HEK293 (cell line): ENCODE results near the gene PLEKHH2.

Experiments
- CTCF ChIA-PET: fragments of 350-600 bp; formaldehyde crosslinking; extraction: SDS; loops from one replicate; lab custom pipeline; 2021; ENCODE audit warnings: antibody characterized with exemption; lab: Yijun Ruan, JAX
- POLR2A ChIA-PET: fragments of 300-600 bp; formaldehyde crosslinking; extraction: SDS; loops from one replicate; lab custom pipeline; 2020; ENCODE audit warnings: antibody characterized with exemption, inconsistent platforms; lab: Yijun Ruan, JAX
- H3K27ac ChIP-seq: fragments of 200-500 bp; sonication (Bioruptor generic); 2 replicates; pipeline ENCODE4 v1.5.1; 2014; ENCODE audit warnings: low read depth, low read length, control low read depth, inconsistent platforms; ENCODE audit errors: extremely low read depth
- H3K36me3 ChIP-seq, 2 experiments: fragments of 200-500 bp in 1 of 2; sonication (Bioruptor generic) in 1 of 2; 1 replicate in 1 of 2; 2 replicates in 1 of 2; pipeline ENCODE4 v1.5.1; 2014 to 2017; ENCODE audit warnings: inconsistent platforms in 2 of 2, low read length in 2 of 2; ENCODE audit not compliant: control insufficient read depth in 2 of 2, insufficient read depth in 1 of 2
- H3K4me1 ChIP-seq: fragments of 200-500 bp; sonication (Bioruptor generic); 2 replicates; pipeline ENCODE4 v1.5.1; 2014; ENCODE audit warnings: mild to moderate bottlenecking, low read length, inconsistent platforms; ENCODE audit not compliant: control insufficient read depth, insufficient read depth
- H3K4me3 ChIP-seq: 2 replicates; pipeline ENCODE4 v1.5.1; 2011; ENCODE audit warnings: low read depth, mild to moderate bottlenecking, control low read depth, low read length, moderate library complexity
- H3K9me3 ChIP-seq: fragments of 200-500 bp; sonication (Bioruptor generic); 2 replicates; pipeline ENCODE4 v1.5.1; 2014; ENCODE audit warnings: low read depth, low read length, inconsistent platforms; ENCODE audit not compliant: control insufficient read depth, insufficient read depth
- BCL11B ChIP-seq: fragments of 450-650 bp; formaldehyde crosslinking; IDR thresholded peaks from 2 replicates; pipeline ENCODE4 v1.5.1; 2016; ENCODE audit warnings: low read depth, missing biosample characterization, missing genetic modification characterization
- BCL6B ChIP-seq: fragments of 450-650 bp; formaldehyde crosslinking; IDR thresholded peaks from 2 replicates; pipeline ENCODE4 v1.5.1; 2017; ENCODE audit warnings: missing biosample characterization, missing genetic modification characterization
- CTCF ChIP-seq: fragments of 450-650 bp; formaldehyde crosslinking; IDR thresholded peaks from 2 replicates; pipeline ENCODE4 v1.5.1; 2016; ENCODE audit warnings: missing biosample characterization, missing genetic modification characterization
- IKZF3 ChIP-seq: fragments of 450-650 bp; IDR thresholded peaks from 2 replicates; pipeline ENCODE4 v1.5.0; 2018; ENCODE audit warnings: missing biosample characterization, mild to moderate bottlenecking, missing genetic modification characterization, moderate library complexity
- MYNN ChIP-seq: fragments of 450-650 bp; formaldehyde crosslinking; IDR thresholded peaks from 2 replicates; pipeline ENCODE4 v1.5.1; 2016; ENCODE audit warnings: missing biosample characterization, missing genetic modification characterization, borderline replicate concordance
- TCF7L2 ChIP-seq: IDR thresholded peaks from 2 replicates; pipeline ENCODE4 v1.6.1; 2011; ENCODE audit warnings: low read depth, mild to moderate bottlenecking, inconsistent platforms, low read length, moderate library complexity, borderline replicate concordance
- YY1 ChIP-seq: fragments of 450-650 bp; formaldehyde crosslinking; IDR thresholded peaks from 2 replicates; pipeline ENCODE4 v1.5.1; 2018; ENCODE audit warnings: missing biosample characterization, missing genetic modification characterization
- YY2 ChIP-seq: fragments of 450-650 bp; formaldehyde crosslinking; IDR thresholded peaks from 2 replicates; pipeline ENCODE4 v1.5.1; 2016; ENCODE audit warnings: missing biosample characterization, missing genetic modification characterization
- ZFP69B ChIP-seq: fragments of 450-650 bp; formaldehyde crosslinking; IDR thresholded peaks from 2 replicates; pipeline ENCODE4 v1.5.1; 2016; ENCODE audit warnings: missing biosample characterization, missing genetic modification characterization
- ZNF112 ChIP-seq: fragments of 450-650 bp; formaldehyde crosslinking; IDR thresholded peaks from 2 replicates; pipeline ENCODE4 v1.5.0; 2017; ENCODE audit warnings: missing biosample characterization, missing genetic modification characterization
- ZNF132 ChIP-seq: fragments of 450-650 bp; formaldehyde crosslinking; IDR thresholded peaks from 2 replicates; pipeline ENCODE4 v1.5.1; 2017; ENCODE audit warnings: missing biosample characterization, missing genetic modification characterization, borderline replicate concordance
- ZNF169 ChIP-seq: fragments of 450-650 bp; formaldehyde crosslinking; IDR thresholded peaks from 2 replicates; pipeline ENCODE4 v1.5.1; 2016; ENCODE audit warnings: missing biosample characterization, missing genetic modification characterization
- ZNF18 ChIP-seq: fragments of 450-650 bp; formaldehyde crosslinking; IDR thresholded peaks from 2 replicates; pipeline ENCODE4 v1.5.1; 2016; ENCODE audit warnings: missing biosample characterization, missing genetic modification characterization
- ZNF221 ChIP-seq: fragments of 450-650 bp; formaldehyde crosslinking; IDR thresholded peaks from 2 replicates; pipeline ENCODE4 v1.5.1; 2017; ENCODE audit warnings: missing biosample characterization, missing genetic modification characterization, borderline replicate concordance
- ZNF302 ChIP-seq: fragments of 450-650 bp; formaldehyde crosslinking; IDR thresholded peaks from 2 replicates; pipeline ENCODE4 v1.5.1; 2016; ENCODE audit warnings: missing biosample characterization, missing genetic modification characterization, low read depth
- ZNF341 ChIP-seq: fragments of 450-650 bp; formaldehyde crosslinking; IDR thresholded peaks from 2 replicates; pipeline ENCODE4; 2016; ENCODE audit warnings: low read depth, missing biosample characterization, missing genetic modification characterization
- ZNF362 ChIP-seq: fragments of 450-650 bp; formaldehyde crosslinking; IDR thresholded peaks from 2 replicates; pipeline ENCODE4 v1.5.1; 2016; ENCODE audit warnings: missing biosample characterization, missing genetic modification characterization
- ZNF37A ChIP-seq: fragments of 450-650 bp; IDR thresholded peaks from 2 replicates; pipeline ENCODE4 v1.5.1; 2018; ENCODE audit warnings: missing biosample characterization, missing genetic modification characterization
- ZNF394 ChIP-seq: fragments of 450-650 bp; formaldehyde crosslinking; IDR thresholded peaks from 2 replicates; pipeline ENCODE4 v1.5.1; 2016; ENCODE audit warnings: missing biosample characterization, missing genetic modification characterization, mild to moderate bottlenecking, moderate library complexity, borderline replicate concordance
- ZNF488 ChIP-seq: fragments of 450-650 bp; formaldehyde crosslinking; IDR thresholded peaks from 2 replicates; pipeline ENCODE4 v1.5.1; 2016; ENCODE audit warnings: missing biosample characterization, missing genetic modification characterization
- ZNF571 ChIP-seq: fragments of 450-650 bp; formaldehyde crosslinking; IDR thresholded peaks from 2 replicates; pipeline ENCODE4 v1.5.0; 2017; ENCODE audit warnings: missing biosample characterization, missing genetic modification characterization
- ZNF596 ChIP-seq: fragments of 450-650 bp; IDR thresholded peaks from 2 replicates; pipeline ENCODE4 v1.5.0; 2018; ENCODE audit warnings: missing biosample characterization, mild to moderate bottlenecking, missing genetic modification characterization, moderate library complexity
- ZNF692 ChIP-seq: fragments of 450-650 bp; formaldehyde crosslinking; IDR thresholded peaks from 2 replicates; pipeline ENCODE4 v1.5.1; 2016; ENCODE audit warnings: missing biosample characterization, missing genetic modification characterization
- ZNF704 ChIP-seq: fragments of 450-650 bp; formaldehyde crosslinking; IDR thresholded peaks from 2 replicates; pipeline ENCODE4 v1.5.1; 2016; ENCODE audit warnings: missing biosample characterization, missing genetic modification characterization
- ZSCAN23 ChIP-seq: fragments of 450-650 bp; formaldehyde crosslinking; IDR thresholded peaks from 2 replicates; pipeline ENCODE4 v1.5.1; 2016; ENCODE audit warnings: missing biosample characterization, missing genetic modification characterization

Gene PLEKHH2

GRCh38 chr2:43708178-43708577 is 71.1 kb downstream of the PLEKHH2 start:
- no peak overlapping the region for H3K4me3 ChIP-seq
- no peak overlapping the region for H3K27ac ChIP-seq
- H3K36me3 ChIP-seq: peaks cover 4 to 13% of the 10 kb centered on the region in 2 experiments; a peak in 2 of 3 replicates
- H3K4me1 ChIP-seq: no peaks in the 10 kb centered on the region
- TF ChIP-seq ZNF394 (tag by site-specific recombination) (no peak), ZNF596 (tag by site-specific recombination) (no peak), ZNF18 (no peak), ZNF571 (tag by site-specific recombination) (no peak), ZNF169 (no peak), ZNF302 (tag by site-specific recombination) (no peak), ZNF132 (tag by site-specific recombination) (no peak), TCF7L2 (no peak), ZNF692 (no peak), ZNF362 (tag by site-specific recombination) (no peak), ZNF37A (no peak), YY2 (no peak), MYNN (tag by site-specific recombination) (no peak), ZNF112 (no peak), BCL6B (tag by site-specific recombination) (no peak), CTCF (tag by site-specific recombination) (no peak), BCL11B (no peak)
- ChIA-PET CTCF (interaction anchor here (1.0 kb wide), 1 partner anchor 98 kb away, joined by 5 read pairs; no protein-coding TSS in a partner anchor), POLR2A (no interaction called here)
- no peaks in the 10 kb centered on the region for H3K9me3 ChIP-seq

- TF ChIP-seq YY1: no peak
- TF ChIP-seq ZNF221 (tag by site-specific recombination): no peak
- TF ChIP-seq ZNF704 (tag by site-specific recombination): no peak
- no peak for TF ChIP-seq ZNF341 (tag by site-specific recombination)
- TF ChIP-seq IKZF3 (tag by site-specific recombination): no peak
- TF ChIP-seq ZNF488 (tag by site-specific recombination): no peak
- TF ChIP-seq ZFP69B (tag by site-specific recombination): no peak
- no peak for TF ChIP-seq ZSCAN23
- Histone ChIP-seq H3K27ac (no peak overlapping the region), H3K4me3 (no peak overlapping the region), H3K36me3 (peaks cover under 1 to 13% of the 10 kb centered on the region in 2 experiments; a peak in 2 of 3 replicates), H3K4me1 (no peaks in the 10 kb centered on the region; the same call in 1 of the 2 replicates), H3K9me3 (no peaks in the 10 kb centered on the region)
- POLR2A ChIA-PET: no interaction called here
- CTCF ChIA-PET: no interaction called here
Measured at GRCh38 chr2:43708891-43709290, 71.8 kb downstream of the PLEKHH2 start.
